Peyer's patch (tissue), 4 donors: ENCODE measurements around the gene PPP2R5C. TPM values are rescaled to one million over a fixed set of nuclear protein-coding genes. Genes with fewer than 3 reads are reported as not detected.

ENCODE experiments used
- DNase-seq, 3 donors: peaks; one replicate each; pipeline ENCODE4 v3.0.0-alpha.2; 2017 to 2019
- H3K27ac ChIP-seq, 4 donors: fragments of 200-600 bp; sonication (generic); one replicate each; pipeline ENCODE4 v1.5.1; 2016 to 2019
- H3K27me3 ChIP-seq, 2 donors: fragments of 200-600 bp; sonication (generic); one replicate each; pipeline ENCODE4 v1.5.1; 2019
- H3K36me3 ChIP-seq, 3 donors: fragments of 200-600 bp; sonication (generic); one replicate each; pipeline ENCODE4 v1.5.1; 2016 to 2019
- H3K4me1 ChIP-seq, 4 donors: fragments of 200-600 bp; sonication (generic); one replicate each; pipeline ENCODE4 v1.5.1; 2016 to 2019
- H3K4me3 ChIP-seq, 4 donors: fragments of 200-600 bp; sonication (generic); 1 replicate in 3 of 4; 2 replicates in 1 of 4; pipeline ENCODE4 v1.5.1; 2016 to 2019; ENCODE audit warnings: mild to moderate bottlenecking in 1 of 4
- H3K9me3 ChIP-seq, 4 donors: fragments of 200-600 bp; sonication (generic); one replicate each; pipeline ENCODE4 v1.5.1; 2016 to 2019; ENCODE audit warnings: mild to moderate bottlenecking in 1 of 4
- POLR2A ChIP-seq, 2 donors: fragments of 450-650 bp; IDR thresholded peaks; one replicate each; pipeline ENCODE4 v1.5.1; 2017; ENCODE audit warnings: antibody characterized with exemption in 2 of 2, mild to moderate bottlenecking in 2 of 2, moderate library complexity in 2 of 2
- total RNA-seq, 4 donors: library from RNA; depleted of rRNA; stranded (reverse); fragments of >200 nt; gene quantifications; one replicate each; pipeline ENCODE4 v1.1.0, GENCODE V29; 2016
- TF ChIP-seq, protein P1 (sequence below), 6 experiments: fragments of 450-650 bp in 4 of 6; fragments of 200-600 bp in 2 of 6; sonication (generic) in 1 of 6; IDR thresholded peaks; one replicate each; pipeline ENCODE4 v1.5.1; 2017 to 2019; ENCODE audit warnings: antibody characterized with exemption in 6 of 6, mild to moderate bottlenecking in 3 of 6, moderate library complexity in 1 of 6

The PPP2R5C gene
- total RNA-seq, 4 donors from 2014 or later: 87.6 to 137 (median 91.9) TPM

DNA sequence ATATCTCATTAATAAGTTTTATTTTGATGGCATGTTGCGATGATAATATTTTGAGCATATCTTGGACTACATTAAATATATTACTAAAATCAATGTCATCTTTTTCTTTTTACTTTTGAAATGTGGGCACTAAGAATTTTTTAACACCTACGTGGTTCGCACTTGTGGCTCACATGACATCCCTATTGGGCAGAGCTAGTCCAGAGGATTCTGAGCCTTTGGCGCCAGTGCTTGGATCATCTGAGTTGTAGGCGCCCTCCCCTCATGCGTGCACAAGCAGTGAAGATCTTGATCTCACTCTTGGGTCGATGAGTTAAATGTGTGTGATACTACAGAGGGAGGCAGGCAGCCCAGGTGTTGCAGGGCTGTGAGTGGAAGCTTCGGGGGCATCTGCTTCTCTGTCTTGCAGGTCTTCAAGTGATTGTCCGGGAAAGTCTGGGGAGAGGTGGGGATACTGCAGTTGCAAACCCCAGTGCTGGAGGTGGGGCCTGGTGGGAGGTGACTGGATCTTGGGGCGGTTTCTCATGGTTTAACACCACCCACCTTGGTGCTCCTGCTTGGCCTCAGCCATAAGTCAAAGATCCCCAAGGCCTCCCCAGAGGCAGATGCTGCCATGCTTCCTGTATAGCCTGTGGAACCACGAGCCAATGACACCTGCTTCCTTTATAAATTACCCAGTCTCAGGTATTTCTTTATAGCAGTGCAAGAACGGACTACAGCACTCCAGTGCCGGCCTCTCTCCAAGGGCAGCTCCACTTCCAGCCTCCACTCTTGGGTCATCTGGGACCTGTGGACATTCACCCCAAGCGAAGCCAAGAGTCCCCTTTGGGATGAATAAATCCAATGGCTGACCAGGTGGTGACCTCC is 46.1 kb upstream of the PPP2R5C start:
- H3K36me3 ChIP-seq: no peaks in the 10 kb centered on the region
- H3K27me3 ChIP-seq: no peaks in the 10 kb centered on the region
- peaks cover 0 to 6% (median 0%) of the 10 kb centered on the region in 4 donors for H3K4me1 ChIP-seq
- no peak overlapping the region for H3K4me3 ChIP-seq
- TF ChIP-seq POLR2A (IDR thresholded peaks at IDR 0.05): no peak
- TF ChIP-seq, protein P1, sequence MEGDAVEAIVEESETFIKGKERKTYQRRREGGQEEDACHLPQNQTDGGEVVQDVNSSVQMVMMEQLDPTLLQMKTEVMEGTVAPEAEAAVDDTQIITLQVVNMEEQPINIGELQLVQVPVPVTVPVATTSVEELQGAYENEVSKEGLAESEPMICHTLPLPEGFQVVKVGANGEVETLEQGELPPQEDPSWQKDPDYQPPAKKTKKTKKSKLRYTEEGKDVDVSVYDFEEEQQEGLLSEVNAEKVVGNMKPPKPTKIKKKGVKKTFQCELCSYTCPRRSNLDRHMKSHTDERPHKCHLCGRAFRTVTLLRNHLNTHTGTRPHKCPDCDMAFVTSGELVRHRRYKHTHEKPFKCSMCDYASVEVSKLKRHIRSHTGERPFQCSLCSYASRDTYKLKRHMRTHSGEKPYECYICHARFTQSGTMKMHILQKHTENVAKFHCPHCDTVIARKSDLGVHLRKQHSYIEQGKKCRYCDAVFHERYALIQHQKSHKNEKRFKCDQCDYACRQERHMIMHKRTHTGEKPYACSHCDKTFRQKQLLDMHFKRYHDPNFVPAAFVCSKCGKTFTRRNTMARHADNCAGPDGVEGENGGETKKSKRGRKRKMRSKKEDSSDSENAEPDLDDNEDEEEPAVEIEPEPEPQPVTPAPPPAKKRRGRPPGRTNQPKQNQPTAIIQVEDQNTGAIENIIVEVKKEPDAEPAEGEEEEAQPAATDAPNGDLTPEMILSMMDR (IDR thresholded peaks at IDR 0.05): no peak
- H3K9me3 ChIP-seq: no peaks in the 10 kb centered on the region
- peak in 1 of 3 donors; percentile 15 for DNase-seq
- no peak overlapping the region for H3K27ac ChIP-seq

DNA sequence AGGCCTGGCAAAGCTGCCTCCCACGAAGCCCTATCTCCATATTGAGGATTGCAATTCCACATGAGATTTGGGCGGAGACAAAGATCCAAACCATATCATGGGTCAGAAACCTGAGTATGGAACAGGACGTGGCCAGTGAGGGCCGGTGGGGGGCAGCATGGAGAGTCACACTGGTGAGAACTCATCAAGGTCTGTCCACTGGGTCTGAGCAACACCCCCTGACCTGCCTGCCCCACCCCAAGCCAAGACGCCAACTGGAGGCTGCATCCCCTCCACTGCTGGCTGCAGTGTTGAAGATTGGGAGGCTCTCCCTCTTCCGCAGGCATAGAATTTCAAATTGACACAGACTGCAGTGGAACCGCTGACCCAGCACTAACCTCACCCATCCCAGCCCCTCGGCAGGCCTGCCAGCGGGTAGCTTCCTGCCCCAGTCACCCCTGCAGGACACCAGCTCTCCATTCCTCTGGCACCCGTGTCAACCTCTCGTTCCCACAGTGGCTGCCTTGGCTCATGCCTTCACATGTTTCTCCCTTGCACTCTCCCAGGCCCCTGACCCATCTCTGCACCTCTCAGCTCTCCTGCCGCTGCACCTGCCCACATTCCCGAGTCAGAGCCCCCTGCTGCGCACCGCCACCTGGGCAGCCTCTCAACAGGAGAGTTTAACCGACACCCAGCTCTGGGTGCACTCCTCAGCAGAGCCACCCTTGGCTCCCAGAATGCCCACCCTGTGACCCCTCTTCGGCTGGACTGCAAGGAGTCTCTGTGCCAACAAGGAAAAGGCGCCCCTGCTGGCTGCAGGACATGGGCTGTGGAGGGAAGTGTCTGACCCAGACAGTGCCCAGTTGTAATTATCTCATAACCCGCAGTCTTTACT is 45.2 kb upstream of the PPP2R5C start:
- Histone ChIP-seq H3K27ac (no peak overlapping the region), H3K27me3 (no peaks in the 10 kb centered on the region), H3K36me3 (no peaks in the 10 kb centered on the region), H3K4me1 (peaks cover 0 to 8% (median 1%) of the 10 kb centered on the region in 4 donors), H3K9me3 (no peaks in the 10 kb centered on the region), H3K4me3 (no peak overlapping the region)
- DNase-seq: peak in 1 of 3 donors; percentile 10
- TF ChIP-seq, protein P1 (IDR thresholded peaks at IDR 0.05): no peak
- no peak for TF ChIP-seq POLR2A (IDR thresholded peaks at IDR 0.05)

DNA sequence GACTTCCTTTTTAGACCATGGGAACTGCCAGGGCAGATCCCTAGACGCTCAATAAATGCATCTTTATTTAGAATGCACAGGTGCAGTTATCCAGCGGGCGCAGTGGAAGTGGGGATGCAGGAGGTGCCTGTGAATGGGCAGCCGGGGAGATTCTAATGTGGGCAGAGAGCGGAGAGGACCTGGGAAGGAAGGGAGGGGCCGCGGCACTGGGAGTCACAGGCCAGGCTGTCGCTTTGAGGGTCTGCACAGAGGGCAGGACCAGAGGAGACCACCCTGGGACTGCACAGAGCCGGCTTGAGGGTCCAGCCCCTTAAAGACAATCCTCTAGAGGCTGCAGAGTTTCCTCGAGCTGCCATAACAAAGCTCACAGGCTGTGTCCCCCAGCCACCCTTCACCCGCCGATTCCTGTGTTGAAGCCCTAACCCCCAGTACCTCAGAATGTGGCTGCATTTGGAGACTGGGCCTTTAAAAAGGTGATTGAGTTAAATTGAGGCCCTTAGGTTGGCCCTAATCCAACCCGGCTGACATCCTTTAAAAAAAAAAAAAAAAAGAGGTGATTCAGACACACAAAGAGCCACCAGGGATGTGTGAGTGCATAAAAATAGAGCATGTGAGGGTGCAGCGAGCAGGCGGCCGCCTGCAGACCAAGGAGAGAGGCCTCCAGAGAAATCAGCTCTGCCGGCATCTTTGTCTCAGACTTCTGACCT is 44.4 kb upstream of the PPP2R5C start:
- Histone ChIP-seq H3K27me3 (no peaks in the 10 kb centered on the region), H3K4me1 (peaks cover 0 to 10% (median 1%) of the 10 kb centered on the region in 4 donors), H3K36me3 (no peaks in the 10 kb centered on the region), H3K4me3 (no peak overlapping the region), H3K9me3 (no peaks in the 10 kb centered on the region), H3K27ac (no peak overlapping the region)
- DNase-seq: peak in 1 of 3 donors; percentile 18
- TF ChIP-seq, protein P1 (IDR thresholded peaks at IDR 0.05): no peak

DNA sequence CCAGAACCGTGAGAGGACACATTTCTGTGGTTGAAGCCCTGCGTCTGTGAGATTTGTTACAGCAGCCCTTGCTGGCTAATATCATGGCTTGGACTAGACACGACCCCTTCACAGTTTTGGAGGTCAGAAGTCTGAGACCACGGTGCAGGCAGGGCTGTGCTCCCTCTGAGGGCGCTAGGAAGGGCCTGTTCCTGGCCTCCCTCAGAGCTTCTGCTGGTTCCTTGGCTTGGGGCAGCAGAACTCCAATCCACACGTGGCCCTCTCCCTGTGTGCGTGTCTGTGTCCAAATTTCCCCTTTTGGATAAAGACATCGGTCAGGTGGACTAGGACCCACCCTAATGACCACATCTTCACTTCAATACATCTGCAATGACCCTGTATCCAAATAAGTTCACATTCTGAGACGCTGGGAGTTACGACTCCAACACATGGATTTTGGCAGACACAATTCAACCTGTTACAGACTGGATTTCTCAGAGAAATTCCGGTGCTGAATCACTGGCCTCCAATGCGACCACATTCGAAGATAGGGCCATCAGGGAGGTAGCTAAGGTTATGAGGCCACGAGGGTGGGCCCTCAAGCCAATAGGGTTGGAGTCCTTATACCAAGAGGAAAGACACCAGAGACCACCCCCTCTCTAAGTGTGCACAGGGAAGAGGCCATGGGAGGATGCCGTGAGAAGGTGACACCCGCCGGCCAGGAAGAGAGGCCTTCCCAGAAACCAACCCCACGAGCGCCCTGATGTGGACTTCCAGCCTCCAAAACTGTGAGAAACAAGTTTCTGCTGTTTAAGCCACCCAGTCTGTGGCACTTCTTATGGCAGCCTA is 43.6 kb upstream of the PPP2R5C start:
- no peaks in the 10 kb centered on the region for H3K27me3 ChIP-seq
- no peak overlapping the region for H3K4me3 ChIP-seq
- no peaks in the 10 kb centered on the region for H3K9me3 ChIP-seq
- H3K27ac ChIP-seq: peak overlapping the region in 1 of 4 donors; percentile 49
- H3K4me1 ChIP-seq: peaks cover 0 to 10% (median 1%) of the 10 kb centered on the region in 4 donors
- H3K36me3 ChIP-seq: no peaks in the 10 kb centered on the region
- peak in 1 of 3 donors; percentile 3 for DNase-seq
- TF ChIP-seq, protein P1 (IDR thresholded peaks at IDR 0.05): no peak
- no peak for TF ChIP-seq POLR2A (IDR thresholded peaks at IDR 0.05)
